Gastrocnemius medialis (tissue), 4 donors: ENCODE measurements around the gene PDE6A.

Experiments
- CTCF ChIP-seq, 5 experiments: fragments of 450-650 bp in 3 of 5; fragments of 200-600 bp in 2 of 5; sonication (generic) in 2 of 5; IDR thresholded peaks in 4 of 5; conservative IDR thresholded peaks in 1 of 5; 1 replicate in 4 of 5; 2 replicates in 1 of 5; pipeline ENCODE4 v1.5.1; 2016 to 2019; ENCODE audit warnings: antibody characterized with exemption in 5 of 5, mild to moderate bottlenecking in 3 of 5, moderate library complexity in 3 of 5
- POLR2A ChIP-seq, 2 donors: fragments of 450-650 bp; IDR thresholded peaks; one replicate each; pipeline ENCODE4 v1.6.1; 2017; ENCODE audit warnings: antibody characterized with exemption in 2 of 2, mild to moderate bottlenecking in 2 of 2, moderate library complexity in 2 of 2

GRCh38 chr5:149975409-149975808 is 30.8 kb upstream of the PDE6A start:
- TF ChIP-seq CTCF (IDR thresholded peaks at IDR 0.05 in 4 of 5, conservative IDR thresholded peaks at IDR 0.05 in 1 of 5) (no peak), POLR2A (IDR thresholded peaks at IDR 0.05) (no peak)
